ENCODE results near the gene WNT4.

WNT4 gene

DNA sequence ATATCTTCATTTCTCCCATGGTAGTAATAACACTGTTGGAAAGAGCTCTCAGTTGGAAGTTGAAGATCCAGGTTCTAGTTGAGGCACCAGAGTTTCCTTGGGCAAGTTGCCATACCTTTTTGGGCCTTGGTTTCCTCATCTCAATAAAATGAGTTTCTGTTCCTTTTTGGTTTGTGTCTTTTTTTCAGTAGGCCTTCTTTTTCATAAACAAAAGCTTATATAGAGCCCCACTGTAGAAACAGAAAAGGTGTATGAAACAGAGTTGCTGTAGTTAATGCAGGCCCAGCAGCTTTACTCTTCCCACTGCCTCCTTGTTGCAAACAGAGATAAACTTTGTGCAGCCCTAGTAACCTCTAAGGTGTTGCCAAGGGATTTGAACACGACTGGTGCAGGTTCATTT is 41.7 kb downstream of the WNT4 start:
- Histone ChIP-seq H3K79me2 (ENCODE audit: low read length) (peaks cover 15% of the 10 kb centered on the region), H3K9ac (ENCODE audit: low read length) (no peak overlapping the region), H2AFZ (ENCODE audit: low read depth, low read length) (no peak overlapping the region), H4K20me1 (ENCODE audit: insufficient read depth, low read length) (peaks cover 72% of the 10 kb centered on the region), H3K4me2 (ENCODE audit: low read length) (peak overlapping the region; percentile 39), H3K9me3 (ENCODE audit: insufficient read depth, low read length) (no peaks in the 10 kb centered on the region), H3K27me3 (ENCODE audit: low read depth, low read length) (no peaks in the 10 kb centered on the region), H3K27ac (ENCODE audit: low read length) (0 out of 2 replicates have a peak overlapping the region, but pooled peaks have one; percentile 3), H3K36me3 (replicated peaks; ENCODE audit: low read depth, low read length) (peaks cover 32% of the 10 kb centered on the region), H3K4me1 (ENCODE audit: low read length) (peaks cover 18% of the 10 kb centered on the region), H3K4me3 (ENCODE audit: low read length) (no peak overlapping the region)
- TF ChIP-seq, protein P1, sequence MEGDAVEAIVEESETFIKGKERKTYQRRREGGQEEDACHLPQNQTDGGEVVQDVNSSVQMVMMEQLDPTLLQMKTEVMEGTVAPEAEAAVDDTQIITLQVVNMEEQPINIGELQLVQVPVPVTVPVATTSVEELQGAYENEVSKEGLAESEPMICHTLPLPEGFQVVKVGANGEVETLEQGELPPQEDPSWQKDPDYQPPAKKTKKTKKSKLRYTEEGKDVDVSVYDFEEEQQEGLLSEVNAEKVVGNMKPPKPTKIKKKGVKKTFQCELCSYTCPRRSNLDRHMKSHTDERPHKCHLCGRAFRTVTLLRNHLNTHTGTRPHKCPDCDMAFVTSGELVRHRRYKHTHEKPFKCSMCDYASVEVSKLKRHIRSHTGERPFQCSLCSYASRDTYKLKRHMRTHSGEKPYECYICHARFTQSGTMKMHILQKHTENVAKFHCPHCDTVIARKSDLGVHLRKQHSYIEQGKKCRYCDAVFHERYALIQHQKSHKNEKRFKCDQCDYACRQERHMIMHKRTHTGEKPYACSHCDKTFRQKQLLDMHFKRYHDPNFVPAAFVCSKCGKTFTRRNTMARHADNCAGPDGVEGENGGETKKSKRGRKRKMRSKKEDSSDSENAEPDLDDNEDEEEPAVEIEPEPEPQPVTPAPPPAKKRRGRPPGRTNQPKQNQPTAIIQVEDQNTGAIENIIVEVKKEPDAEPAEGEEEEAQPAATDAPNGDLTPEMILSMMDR (IDR thresholded peaks at IDR 0.05; ENCODE audit: low read depth, low read length) = no peak
- TF ChIP-seq EZH2phosphoT487 (IDR thresholded peaks at IDR 0.05; ENCODE audit: low read depth) = no peak

DNA sequence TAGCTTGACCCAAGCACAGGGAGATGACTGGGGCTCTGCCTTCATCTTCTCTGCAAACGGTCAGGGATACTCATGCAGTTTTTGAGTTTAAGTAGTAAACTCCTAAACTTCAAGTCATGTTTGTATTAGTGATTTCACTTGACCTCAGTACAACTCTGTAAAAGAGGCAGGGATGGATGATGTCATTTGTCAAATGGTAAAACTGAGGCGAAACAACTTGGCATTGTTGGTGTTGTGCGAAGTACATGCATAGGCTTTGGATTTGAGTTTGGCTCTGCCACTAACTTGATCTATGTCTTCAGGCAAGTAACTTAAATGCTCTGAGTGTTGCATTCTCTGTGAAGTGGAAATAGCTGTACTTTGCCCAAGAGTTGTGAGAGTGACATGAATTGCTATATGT is 42.7 kb downstream of the WNT4 start:
- no peak overlapping the region; the same call in 1 of the 2 replicates for H3K4me2 ChIP-seq (ENCODE audit: low read length)
- peaks cover 18% of the 10 kb centered on the region for H3K4me1 ChIP-seq (ENCODE audit: low read length)
- H3K36me3 ChIP-seq (replicated peaks; ENCODE audit: low read depth, low read length) = peaks cover 34% of the 10 kb centered on the region
- no peak overlapping the region for H3K27ac ChIP-seq (ENCODE audit: low read length)
- no peaks in the 10 kb centered on the region for H3K27me3 ChIP-seq (ENCODE audit: low read depth, low read length)
- H2AFZ ChIP-seq (ENCODE audit: low read depth, low read length) = no peak overlapping the region
- TF ChIP-seq, protein P1 (IDR thresholded peaks at IDR 0.05; ENCODE audit: low read depth, low read length) = no peak
- TF ChIP-seq EZH2phosphoT487 (IDR thresholded peaks at IDR 0.05; ENCODE audit: low read depth) = no peak
- H3K9me3 ChIP-seq (ENCODE audit: insufficient read depth, low read length) = no peaks in the 10 kb centered on the region
- peaks cover 13% of the 10 kb centered on the region for H3K79me2 ChIP-seq (ENCODE audit: low read length)
- H4K20me1 ChIP-seq (ENCODE audit: insufficient read depth, low read length) = peaks cover 66% of the 10 kb centered on the region
- H3K9ac ChIP-seq (ENCODE audit: low read length) = no peak overlapping the region
- no peak overlapping the region for H3K4me3 ChIP-seq (ENCODE audit: low read length)

DNA sequence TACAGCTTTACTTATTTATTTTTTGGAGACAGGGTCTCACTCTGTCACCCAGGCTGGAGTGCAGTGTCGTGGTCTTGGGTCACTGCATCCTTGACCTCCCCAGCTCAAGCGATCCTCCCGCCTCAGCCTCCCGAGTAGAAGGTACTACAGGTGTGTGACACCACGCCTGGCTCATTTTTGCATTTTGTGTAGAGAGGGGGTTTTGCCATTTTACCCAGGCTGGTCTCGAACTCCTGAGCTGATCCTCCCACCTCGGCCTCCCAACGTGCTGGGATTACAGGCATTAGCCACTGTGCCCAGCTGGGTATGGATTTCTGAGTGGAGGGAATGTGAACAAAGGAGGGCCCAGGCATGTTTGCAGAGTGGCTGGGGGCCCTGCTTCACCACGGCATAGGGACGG is 44.1 kb downstream of the WNT4 start:
- Histone ChIP-seq H3K27me3 (ENCODE audit: low read depth, low read length) (no peaks in the 10 kb centered on the region), H3K9me3 (ENCODE audit: insufficient read depth, low read length) (no peaks in the 10 kb centered on the region), H3K36me3 (replicated peaks; ENCODE audit: low read depth, low read length) (peaks cover 27% of the 10 kb centered on the region), H3K27ac (ENCODE audit: low read length) (no peak overlapping the region), H3K4me1 (ENCODE audit: low read length) (peaks cover 19% of the 10 kb centered on the region), H2AFZ (ENCODE audit: low read depth, low read length) (no peak overlapping the region), H4K20me1 (ENCODE audit: insufficient read depth, low read length) (peaks cover 64% of the 10 kb centered on the region), H3K4me2 (ENCODE audit: low read length) (no peak overlapping the region), H3K4me3 (ENCODE audit: low read length) (no peak overlapping the region), H3K79me2 (ENCODE audit: low read length) (peaks cover 15% of the 10 kb centered on the region), H3K9ac (ENCODE audit: low read length) (no peak overlapping the region)
- TF ChIP-seq, protein P1 (IDR thresholded peaks at IDR 0.05; ENCODE audit: low read depth, low read length) = no peak
- no peak for TF ChIP-seq EZH2phosphoT487 (IDR thresholded peaks at IDR 0.05; ENCODE audit: low read depth)

DNA sequence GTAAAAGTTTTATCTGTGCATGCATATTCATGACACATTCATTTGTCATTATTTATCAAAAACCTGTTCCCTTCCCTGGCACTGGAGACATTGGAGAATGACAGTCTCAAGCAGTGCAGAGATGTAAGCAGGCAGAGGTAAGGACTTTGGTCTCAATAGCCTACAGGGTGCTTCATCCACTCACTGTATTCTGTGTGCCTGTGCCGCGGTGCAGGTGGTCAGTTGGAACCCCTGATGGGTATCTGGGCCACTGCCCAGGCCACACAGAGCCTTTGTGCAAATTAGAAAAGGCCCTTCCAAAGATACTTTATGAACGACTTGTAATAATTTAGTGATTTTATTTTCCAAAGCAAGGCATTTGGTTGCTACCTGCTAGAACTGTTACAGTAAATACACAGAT is 46.4 kb downstream of the WNT4 start:
- Histone ChIP-seq H3K4me3 (ENCODE audit: low read length) (no peak overlapping the region), H3K9me3 (ENCODE audit: insufficient read depth, low read length) (no peaks in the 10 kb centered on the region), H3K4me2 (ENCODE audit: low read length) (no peak overlapping the region), H3K27ac (ENCODE audit: low read length) (no peak overlapping the region), H3K36me3 (replicated peaks; ENCODE audit: low read depth, low read length) (peaks cover 18% of the 10 kb centered on the region), H3K9ac (ENCODE audit: low read length) (no peak overlapping the region), H4K20me1 (ENCODE audit: insufficient read depth, low read length) (peaks cover 63% of the 10 kb centered on the region), H3K4me1 (ENCODE audit: low read length) (peaks cover 33% of the 10 kb centered on the region), H3K79me2 (ENCODE audit: low read length) (peaks cover 22% of the 10 kb centered on the region), H2AFZ (ENCODE audit: low read depth, low read length) (no peak overlapping the region), H3K27me3 (ENCODE audit: low read depth, low read length) (no peaks in the 10 kb centered on the region)
- TF ChIP-seq, protein P1 (IDR thresholded peaks at IDR 0.05; ENCODE audit: low read depth, low read length) = no peak
- TF ChIP-seq EZH2phosphoT487 (IDR thresholded peaks at IDR 0.05; ENCODE audit: low read depth) = no peak
